SK-N-SH treated with all-trans-retinoic acid at 6 μM for 48 hours (cell line): ENCODE data around the gene BTN2A1.

Experiments used
- ATAC-seq: fragments of 200-7000 bp; cut with Tn5 transposase; 3 replicates; pipeline ENCODE4 v1.9.1; 2020; ENCODE audit warnings: mild to moderate bottlenecking, moderate library complexity
- BACH2 ChIP-seq: fragments of 250-450 bp; sonication (Bioruptor Pico); IDR thresholded peaks from 2 replicates; pipeline ENCODE4 v1.9.0; 2021; ENCODE audit warnings: mild to moderate bottlenecking, borderline replicate concordance
- CREB5 ChIP-seq: fragments of 250-450 bp; sonication (Bioruptor Pico); IDR thresholded peaks from 2 replicates; pipeline ENCODE4 v1.5.1; 2020; ENCODE audit warnings: low read depth, mild to moderate bottlenecking, moderate library complexity
- CSDC2 ChIP-seq: fragments of 250-450 bp; sonication (Bioruptor Pico); IDR thresholded peaks from 2 replicates; pipeline ENCODE4 v1.5.0; 2020; ENCODE audit warnings: mild to moderate bottlenecking, moderate library complexity
- CSRNP3 ChIP-seq: fragments of 250-450 bp; sonication (Bioruptor Pico); IDR thresholded peaks from 2 replicates; pipeline ENCODE4 v1.5.1; 2021; ENCODE audit warnings: mild to moderate bottlenecking, moderate library complexity
- ESRRG ChIP-seq: fragments of 250-450 bp; sonication (Bioruptor Pico); IDR thresholded peaks from 2 replicates; pipeline ENCODE4 v1.6.1; 2021; ENCODE audit warnings: mild to moderate bottlenecking
- GLIS3 ChIP-seq: fragments of 250-450 bp; sonication (Bioruptor Pico); IDR thresholded peaks from 2 replicates; pipeline ENCODE4 v1.5.0; 2020; ENCODE audit warnings: mild to moderate bottlenecking, moderate library complexity
- ISL1 ChIP-seq: fragments of 250-450 bp; sonication (Bioruptor Pico); IDR thresholded peaks from 2 replicates; pipeline ENCODE4 v2.1.2; 2022; ENCODE audit warnings: mild to moderate bottlenecking, moderate library complexity
- OSR1 ChIP-seq: fragments of 250-450 bp; sonication (Bioruptor Pico); IDR thresholded peaks from 2 replicates; pipeline ENCODE4 v1.8.0; 2022; ENCODE audit warnings: moderate library complexity, mild to moderate bottlenecking, inconsistent platforms
- PPARA ChIP-seq: fragments of 250-450 bp; sonication (Bioruptor Pico); IDR thresholded peaks from 2 replicates; pipeline ENCODE4 v1.5.0; 2020; ENCODE audit warnings: mild to moderate bottlenecking, borderline replicate concordance
- RARB ChIP-seq: fragments of 250-450 bp; sonication (Bioruptor Pico); IDR thresholded peaks from 2 replicates; pipeline ENCODE4 v1.8.0; 2021; ENCODE audit warnings: mild to moderate bottlenecking, moderate library complexity
- TCF4 ChIP-seq: fragments of 250-450 bp; sonication (Bioruptor Pico); IDR thresholded peaks from 2 replicates; pipeline ENCODE4 v1.8.0; 2021; ENCODE audit warnings: mild to moderate bottlenecking, moderate library complexity, borderline replicate concordance
- TOX ChIP-seq: fragments of 250-450 bp; sonication (Bioruptor Pico); IDR thresholded peaks from 2 replicates; pipeline ENCODE4 v1.8.0; 2021; ENCODE audit warnings: mild to moderate bottlenecking, moderate library complexity, borderline replicate concordance
- ZC3H10 ChIP-seq: fragments of 250-450 bp; sonication (Bioruptor Pico); IDR thresholded peaks from 2 replicates; pipeline ENCODE4 v1.5.1; 2021; ENCODE audit warnings: mild to moderate bottlenecking, moderate library complexity
- ZFP3 ChIP-seq: fragments of 250-450 bp; sonication (Bioruptor Pico); IDR thresholded peaks from 2 replicates; pipeline ENCODE4 v1.5.0; 2020; ENCODE audit warnings: mild to moderate bottlenecking, moderate library complexity
- ZFP30 ChIP-seq: fragments of 450-650 bp; formaldehyde crosslinking; IDR thresholded peaks from 2 replicates; pipeline ENCODE4 v1.5.0; 2022; ENCODE audit warnings: mild to moderate bottlenecking, moderate library complexity
- ZNF565 ChIP-seq: fragments of 450-650 bp; formaldehyde crosslinking; conservative IDR thresholded peaks from 2 replicates; pipeline ENCODE4 v1.5.0; 2020; ENCODE audit warnings: low read depth, mild to moderate bottlenecking, moderate library complexity
- ZNF70 ChIP-seq: fragments of 450-650 bp; formaldehyde crosslinking; IDR thresholded peaks from 2 replicates; pipeline ENCODE4 v1.5.0; 2020; ENCODE audit warnings: mild to moderate bottlenecking, moderate library complexity
- ZNF8 ChIP-seq: fragments of 450-650 bp; formaldehyde crosslinking; IDR thresholded peaks from 2 replicates; pipeline ENCODE4 v1.5.0; 2020; ENCODE audit warnings: mild to moderate bottlenecking, moderate library complexity
- TF ChIP-seq, protein P1 (sequence below): fragments of 250-450 bp; sonication (Bioruptor Pico); IDR thresholded peaks from 2 replicates; pipeline ENCODE4 v1.8.0; 2021; ENCODE audit warnings: low read depth, mild to moderate bottlenecking, moderate library complexity, borderline replicate concordance
- TF ChIP-seq, protein P2 (sequence below): fragments of 250-450 bp; sonication (Bioruptor Pico); IDR thresholded peaks from 2 replicates; pipeline ENCODE4 v1.5.0; 2020; ENCODE audit warnings: mild to moderate bottlenecking, moderate library complexity
- TF ChIP-seq, protein P3 (sequence below): fragments of 250-450 bp; sonication (Bioruptor Pico); IDR thresholded peaks from 2 replicates; pipeline ENCODE4 v1.8.0; 2020; ENCODE audit warnings: mild to moderate bottlenecking, moderate library complexity, borderline replicate concordance

The BTN2A1 gene

DNA sequence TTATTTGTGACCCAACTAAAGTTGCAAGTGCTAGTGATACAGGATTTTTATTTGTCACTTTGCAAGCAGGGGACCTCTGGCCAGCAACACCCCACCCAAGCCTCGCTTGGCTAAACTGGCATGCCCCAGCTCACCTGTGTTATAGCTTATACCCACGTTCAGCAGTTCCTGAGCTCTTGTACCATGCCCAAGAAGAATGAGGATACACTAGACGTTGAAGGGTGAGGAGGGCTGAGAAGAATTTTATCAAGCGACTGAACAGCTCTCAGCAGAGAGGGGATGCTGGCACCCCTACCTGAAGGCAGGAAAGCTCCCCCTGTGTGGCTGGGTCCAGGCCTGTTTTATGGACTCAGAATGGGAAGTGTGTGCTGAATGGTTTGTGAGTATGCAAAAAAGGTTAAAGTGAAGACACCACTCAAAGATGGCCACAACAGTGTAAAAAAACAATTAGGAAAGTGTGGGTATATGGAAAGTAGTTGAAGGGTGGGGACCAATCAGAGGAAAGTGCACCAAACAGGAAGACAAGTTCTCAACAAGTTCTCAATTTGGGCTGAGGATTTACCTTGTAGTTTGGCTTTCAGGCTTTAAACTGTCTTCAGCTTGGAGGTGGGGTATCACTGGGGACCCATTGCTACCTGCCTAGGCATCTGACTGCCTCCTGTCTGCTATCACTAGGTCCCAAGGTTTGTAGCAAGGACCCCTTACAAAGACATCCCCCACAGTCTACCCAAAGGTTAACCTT, 15.0 kb downstream of the BTN2A1 start:
- no peak for ATAC-seq
- no peak for TF ChIP-seq CSRNP3 (CRISPR knock-in tag)
- no peak for TF ChIP-seq ZFP30 (CRISPR knock-in tag)
- TF ChIP-seq CSDC2 (CRISPR knock-in tag), result no peak
- no peak for TF ChIP-seq ZFP3 (CRISPR knock-in tag)
- TF ChIP-seq, protein P1, sequence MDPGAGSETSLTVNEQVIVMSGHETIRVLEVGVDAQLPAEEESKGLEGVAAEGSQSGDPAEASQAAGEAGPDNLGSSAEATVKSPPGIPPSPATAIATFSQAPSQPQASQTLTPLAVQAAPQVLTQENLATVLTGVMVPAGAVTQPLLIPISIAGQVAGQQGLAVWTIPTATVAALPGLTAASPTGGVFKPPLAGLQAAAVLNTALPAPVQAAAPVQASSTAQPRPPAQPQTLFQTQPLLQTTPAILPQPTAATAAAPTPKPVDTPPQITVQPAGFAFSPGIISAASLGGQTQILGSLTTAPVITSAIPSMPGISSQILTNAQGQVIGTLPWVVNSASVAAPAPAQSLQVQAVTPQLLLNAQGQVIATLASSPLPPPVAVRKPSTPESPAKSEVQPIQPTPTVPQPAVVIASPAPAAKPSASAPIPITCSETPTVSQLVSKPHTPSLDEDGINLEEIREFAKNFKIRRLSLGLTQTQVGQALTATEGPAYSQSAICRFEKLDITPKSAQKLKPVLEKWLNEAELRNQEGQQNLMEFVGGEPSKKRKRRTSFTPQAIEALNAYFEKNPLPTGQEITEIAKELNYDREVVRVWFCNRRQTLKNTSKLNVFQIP (CRISPR knock-in tag), result no peak
- no peak for TF ChIP-seq RARB
- TF ChIP-seq, protein P2, sequence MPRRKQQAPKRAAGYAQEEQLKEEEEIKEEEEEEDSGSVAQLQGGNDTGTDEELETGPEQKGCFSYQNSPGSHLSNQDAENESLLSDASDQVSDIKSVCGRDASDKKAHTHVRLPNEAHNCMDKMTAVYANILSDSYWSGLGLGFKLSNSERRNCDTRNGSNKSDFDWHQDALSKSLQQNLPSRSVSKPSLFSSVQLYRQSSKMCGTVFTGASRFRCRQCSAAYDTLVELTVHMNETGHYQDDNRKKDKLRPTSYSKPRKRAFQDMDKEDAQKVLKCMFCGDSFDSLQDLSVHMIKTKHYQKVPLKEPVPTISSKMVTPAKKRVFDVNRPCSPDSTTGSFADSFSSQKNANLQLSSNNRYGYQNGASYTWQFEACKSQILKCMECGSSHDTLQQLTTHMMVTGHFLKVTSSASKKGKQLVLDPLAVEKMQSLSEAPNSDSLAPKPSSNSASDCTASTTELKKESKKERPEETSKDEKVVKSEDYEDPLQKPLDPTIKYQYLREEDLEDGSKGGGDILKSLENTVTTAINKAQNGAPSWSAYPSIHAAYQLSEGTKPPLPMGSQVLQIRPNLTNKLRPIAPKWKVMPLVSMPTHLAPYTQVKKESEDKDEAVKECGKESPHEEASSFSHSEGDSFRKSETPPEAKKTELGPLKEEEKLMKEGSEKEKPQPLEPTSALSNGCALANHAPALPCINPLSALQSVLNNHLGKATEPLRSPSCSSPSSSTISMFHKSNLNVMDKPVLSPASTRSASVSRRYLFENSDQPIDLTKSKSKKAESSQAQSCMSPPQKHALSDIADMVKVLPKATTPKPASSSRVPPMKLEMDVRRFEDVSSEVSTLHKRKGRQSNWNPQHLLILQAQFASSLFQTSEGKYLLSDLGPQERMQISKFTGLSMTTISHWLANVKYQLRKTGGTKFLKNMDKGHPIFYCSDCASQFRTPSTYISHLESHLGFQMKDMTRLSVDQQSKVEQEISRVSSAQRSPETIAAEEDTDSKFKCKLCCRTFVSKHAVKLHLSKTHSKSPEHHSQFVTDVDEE (CRISPR knock-in tag), result no peak
- TF ChIP-seq ISL1 (CRISPR knock-in tag), result no peak
- TF ChIP-seq, protein P3, sequence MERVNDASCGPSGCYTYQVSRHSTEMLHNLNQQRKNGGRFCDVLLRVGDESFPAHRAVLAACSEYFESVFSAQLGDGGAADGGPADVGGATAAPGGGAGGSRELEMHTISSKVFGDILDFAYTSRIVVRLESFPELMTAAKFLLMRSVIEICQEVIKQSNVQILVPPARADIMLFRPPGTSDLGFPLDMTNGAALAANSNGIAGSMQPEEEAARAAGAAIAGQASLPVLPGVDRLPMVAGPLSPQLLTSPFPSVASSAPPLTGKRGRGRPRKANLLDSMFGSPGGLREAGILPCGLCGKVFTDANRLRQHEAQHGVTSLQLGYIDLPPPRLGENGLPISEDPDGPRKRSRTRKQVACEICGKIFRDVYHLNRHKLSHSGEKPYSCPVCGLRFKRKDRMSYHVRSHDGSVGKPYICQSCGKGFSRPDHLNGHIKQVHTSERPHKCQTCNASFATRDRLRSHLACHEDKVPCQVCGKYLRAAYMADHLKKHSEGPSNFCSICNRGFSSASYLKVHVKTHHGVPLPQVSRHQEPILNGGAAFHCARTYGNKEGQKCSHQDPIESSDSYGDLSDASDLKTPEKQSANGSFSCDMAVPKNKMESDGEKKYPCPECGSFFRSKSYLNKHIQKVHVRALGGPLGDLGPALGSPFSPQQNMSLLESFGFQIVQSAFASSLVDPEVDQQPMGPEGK (CRISPR knock-in tag), result no peak
- TF ChIP-seq PPARA (CRISPR knock-in tag), result no peak
- TF ChIP-seq ZNF8 (CRISPR knock-in tag), result no peak
- no peak for TF ChIP-seq GLIS3 (CRISPR knock-in tag)
- TF ChIP-seq ZNF565 (CRISPR knock-in tag), result no peak
- no peak for TF ChIP-seq TCF4
- TF ChIP-seq TOX (CRISPR knock-in tag), result no peak
- no peak for TF ChIP-seq ESRRG (CRISPR knock-in tag)
- TF ChIP-seq ZNF70, result no peak
- TF ChIP-seq OSR1 (CRISPR knock-in tag), result no peak
- no peak for TF ChIP-seq ZC3H10 (CRISPR knock-in tag)

DNA sequence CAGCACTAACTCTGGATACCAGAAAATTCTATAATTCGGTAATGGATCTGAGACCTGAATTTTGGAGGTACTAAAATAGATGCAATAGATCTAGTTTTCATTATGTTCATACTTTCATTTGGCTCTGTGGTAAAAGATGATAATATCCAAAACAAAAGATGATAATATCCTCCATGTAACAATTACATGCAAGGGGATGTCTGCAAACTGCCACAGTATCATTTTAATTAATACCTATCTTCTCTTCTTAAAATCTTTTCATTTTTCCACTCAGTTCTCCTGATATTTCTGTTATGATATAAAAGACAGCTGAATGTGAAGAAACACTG, 15.6 kb downstream of the BTN2A1 start:
- peak; percentile 3 for ATAC-seq
- TF ChIP-seq ZNF70, result peak; percentile 28; the same call in 1 of the 2 replicates
- TF ChIP-seq, protein P2 (CRISPR knock-in tag), result no peak

DNA sequence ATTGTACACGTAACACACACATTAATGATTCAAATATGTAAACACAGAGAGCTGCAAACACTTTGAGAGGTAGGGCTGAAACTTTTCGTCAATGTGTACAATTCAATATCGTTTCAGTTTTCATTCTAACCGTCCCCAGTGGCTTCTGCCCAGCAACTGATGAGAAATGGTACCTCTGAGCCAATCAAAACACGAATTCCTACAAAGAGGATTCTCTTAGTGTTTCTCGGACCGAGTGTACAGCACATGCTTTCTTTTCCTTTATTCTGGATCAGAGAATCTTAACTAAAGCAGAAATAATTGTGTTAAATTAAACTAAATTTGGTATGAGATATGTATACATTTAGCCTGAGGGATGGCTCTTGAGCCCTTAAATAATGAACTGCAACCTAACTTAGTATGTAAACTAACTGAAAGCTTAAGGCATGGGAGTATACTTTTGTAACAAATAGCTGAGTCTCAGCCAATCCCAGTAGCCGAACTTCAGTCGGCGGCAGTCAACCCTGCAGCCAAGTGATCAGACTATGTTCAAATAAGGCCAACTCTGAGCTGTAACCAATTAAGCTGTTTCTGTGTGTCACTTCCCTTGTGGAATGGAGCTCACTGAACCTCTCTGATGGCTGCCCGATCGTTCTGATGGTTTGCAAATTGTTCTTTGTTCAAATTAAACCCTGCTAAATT, 16.1 kb downstream of the BTN2A1 start:
- peak; percentile 98 for ATAC-seq
- TF ChIP-seq ISL1 (CRISPR knock-in tag) (no peak), TOX (CRISPR knock-in tag) (no peak), BACH2 (no peak), TCF4 (no peak), GLIS3 (CRISPR knock-in tag) (no peak), RARB (no peak), ZC3H10 (CRISPR knock-in tag) (no peak), CREB5 (CRISPR knock-in tag) (no peak), ZFP3 (CRISPR knock-in tag) (no peak), OSR1 (CRISPR knock-in tag) (no peak)
- TF ChIP-seq, protein P2 (CRISPR knock-in tag), result no peak
